Bronchial epithelial cell (primary cell): ENCODE results near the gene CHCT1. TPM values are rescaled to one million over a fixed set of nuclear protein-coding genes. Genes with fewer than 3 reads are reported as not detected.

Source experiments
- DNase-seq: peaks from one replicate; pipeline ENCODE4 v3.0.0-alpha.2; 2010; ENCODE audit warnings: low read depth
- FAIRE-seq: peaks from 2 replicates; lab custom pipeline; 2011; peaks lifted over from hg19 to GRCh38; lab: Jason Lieb, UNC
- H3K27me3 ChIP-seq: 2 replicates; pipeline ENCODE4 v1.5.1; 2011; ENCODE audit warnings: low read length; ENCODE audit not compliant: control insufficient read depth, insufficient read depth
- H3K36me3 ChIP-seq: 2 replicates; pipeline ENCODE4 v1.5.1; 2011; ENCODE audit warnings: low read length; ENCODE audit not compliant: control insufficient read depth, insufficient read depth
- H3K4me3 ChIP-seq: 2 replicates; pipeline ENCODE4 v1.5.1; 2011; ENCODE audit warnings: mild to moderate bottlenecking, low read depth, low read length, control low read depth
- total RNA-seq: library from RNA; depleted of rRNA; stranded (reverse); fragments of >200 nt; gene quantifications from 2 replicates; pipeline ENCODE4 v1.2.1, GENCODE V29; 2014
- TF ChIP-seq, protein P1 (sequence below): IDR thresholded peaks from 2 replicates; pipeline ENCODE4 v1.5.1; 2011; ENCODE audit warnings: mild to moderate bottlenecking, moderate library complexity, low read length, control low read depth, inconsistent platforms; ENCODE audit not compliant: insufficient read depth, severe bottlenecking

The CHCT1 gene
- total RNA-seq, 1 donor from 2014 or later, result not detected

DNA sequence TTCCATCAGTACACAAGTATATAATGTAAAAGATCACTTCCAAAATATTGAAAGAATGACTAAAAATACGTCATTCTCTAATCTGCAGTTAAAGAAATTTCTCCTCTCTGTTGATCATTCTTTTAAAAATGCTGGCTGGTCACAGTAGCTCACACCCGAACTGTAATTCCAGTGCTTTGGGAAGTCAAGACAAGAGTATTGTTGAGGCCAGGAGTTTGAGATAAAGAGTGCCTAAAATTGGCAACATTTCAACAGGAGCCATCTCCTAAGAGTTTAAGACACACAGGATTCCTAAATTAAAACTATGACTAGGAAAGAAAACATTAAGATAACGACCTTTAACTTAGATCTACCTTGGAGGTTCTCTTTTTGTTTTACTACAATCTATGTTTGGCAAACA is 25.9 kb upstream of the CHCT1 start:
- FAIRE-seq, result no peak

DNA sequence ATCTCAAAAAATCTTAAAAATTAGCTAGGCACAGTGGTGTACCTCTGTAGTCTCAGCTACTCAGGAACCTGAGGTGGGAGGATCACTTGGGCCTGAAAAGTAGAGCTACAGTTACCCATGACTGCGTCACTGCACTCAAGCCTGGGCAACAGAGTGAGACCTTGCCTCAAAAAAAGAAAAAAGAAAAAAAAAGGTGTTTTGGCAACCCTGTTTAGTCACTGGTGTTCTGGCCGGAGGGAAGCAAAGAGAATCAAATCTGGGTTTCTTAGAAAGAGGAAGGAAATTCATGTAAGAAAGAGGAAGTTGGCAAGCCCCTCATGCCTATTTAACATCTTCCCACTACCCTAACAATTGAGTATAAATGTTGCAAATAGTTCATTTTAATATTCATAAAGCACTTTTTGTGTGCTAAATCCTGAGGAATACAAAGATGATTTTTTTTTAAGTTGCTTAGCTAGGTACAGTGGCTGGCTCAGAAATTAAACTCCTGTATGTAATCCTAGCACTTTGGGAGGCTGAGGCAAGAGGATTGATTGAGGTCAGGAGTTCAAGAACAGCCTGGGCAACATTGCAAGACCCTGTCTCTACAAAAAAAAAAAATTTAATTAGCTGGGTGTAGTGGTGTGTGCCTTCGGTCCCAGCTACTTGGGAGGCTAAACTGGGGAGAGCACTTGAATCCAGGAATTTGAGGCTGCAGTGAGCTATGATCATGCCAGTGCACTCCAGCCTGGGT is 23.9 kb upstream of the CHCT1 start:
- TF ChIP-seq, protein P1, sequence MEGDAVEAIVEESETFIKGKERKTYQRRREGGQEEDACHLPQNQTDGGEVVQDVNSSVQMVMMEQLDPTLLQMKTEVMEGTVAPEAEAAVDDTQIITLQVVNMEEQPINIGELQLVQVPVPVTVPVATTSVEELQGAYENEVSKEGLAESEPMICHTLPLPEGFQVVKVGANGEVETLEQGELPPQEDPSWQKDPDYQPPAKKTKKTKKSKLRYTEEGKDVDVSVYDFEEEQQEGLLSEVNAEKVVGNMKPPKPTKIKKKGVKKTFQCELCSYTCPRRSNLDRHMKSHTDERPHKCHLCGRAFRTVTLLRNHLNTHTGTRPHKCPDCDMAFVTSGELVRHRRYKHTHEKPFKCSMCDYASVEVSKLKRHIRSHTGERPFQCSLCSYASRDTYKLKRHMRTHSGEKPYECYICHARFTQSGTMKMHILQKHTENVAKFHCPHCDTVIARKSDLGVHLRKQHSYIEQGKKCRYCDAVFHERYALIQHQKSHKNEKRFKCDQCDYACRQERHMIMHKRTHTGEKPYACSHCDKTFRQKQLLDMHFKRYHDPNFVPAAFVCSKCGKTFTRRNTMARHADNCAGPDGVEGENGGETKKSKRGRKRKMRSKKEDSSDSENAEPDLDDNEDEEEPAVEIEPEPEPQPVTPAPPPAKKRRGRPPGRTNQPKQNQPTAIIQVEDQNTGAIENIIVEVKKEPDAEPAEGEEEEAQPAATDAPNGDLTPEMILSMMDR, result no peak
- Histone ChIP-seq H3K4me3 (no peak overlapping the region), H3K27me3 (no peaks in the 10 kb centered on the region), H3K36me3 (no peaks in the 10 kb centered on the region)
- DNase-seq (no peak), FAIRE-seq (no peak)

More for the DNA sequence above, 25.9 kb upstream of the CHCT1 start:
- no peaks in the 10 kb centered on the region for H3K36me3 ChIP-seq
- no peak overlapping the region for H3K4me3 ChIP-seq
- H3K27me3 ChIP-seq, result no peaks in the 10 kb centered on the region
- TF ChIP-seq, protein P1, result no peak
- DNase-seq, result no peak

DNA sequence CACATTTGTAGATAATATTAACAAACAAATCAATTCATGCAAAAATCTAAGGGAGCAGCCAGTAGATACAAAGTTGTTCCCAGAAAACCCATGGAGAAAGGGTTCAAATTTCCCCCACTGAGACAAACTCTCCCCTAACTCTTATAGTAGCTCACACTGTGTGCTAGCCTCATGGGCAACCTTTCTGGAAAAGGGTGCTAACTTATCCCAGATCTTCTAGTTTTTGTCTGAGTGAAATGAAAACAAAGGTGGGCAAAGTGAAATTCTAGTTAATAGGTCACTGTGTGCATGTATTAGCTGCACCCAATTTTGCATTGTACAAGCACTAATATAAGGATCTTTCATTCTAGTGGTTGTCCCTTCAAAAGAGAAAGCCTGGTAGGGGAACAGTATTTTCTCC is 20.5 kb upstream of the CHCT1 start:
- H3K36me3 ChIP-seq, result no peaks in the 10 kb centered on the region
- H3K4me3 ChIP-seq, result no peak overlapping the region
- TF ChIP-seq, protein P1, result no peak
- no peaks in the 10 kb centered on the region for H3K27me3 ChIP-seq
- no peak for FAIRE-seq
- DNase-seq, result no peak

DNA sequence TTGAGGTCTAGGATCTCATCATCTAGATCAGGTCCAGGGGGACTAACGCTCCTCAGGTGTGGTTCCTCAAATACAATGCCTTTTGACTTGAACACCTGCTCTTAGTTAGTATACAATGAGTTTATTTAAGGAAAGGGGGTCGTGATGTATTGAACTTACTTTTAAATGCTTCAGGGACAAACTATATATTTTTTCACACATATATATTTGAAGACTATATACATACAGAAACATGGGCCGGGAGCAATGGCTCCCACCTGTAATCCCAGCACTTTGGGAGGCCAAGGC is 18.8 kb upstream of the CHCT1 start:
- TF ChIP-seq, protein P1, result no peak
- Histone ChIP-seq H3K36me3 (no peaks in the 10 kb centered on the region), H3K27me3 (no peaks in the 10 kb centered on the region), H3K4me3 (no peak overlapping the region)
- DNase-seq (no peak), FAIRE-seq (no peak)

DNA sequence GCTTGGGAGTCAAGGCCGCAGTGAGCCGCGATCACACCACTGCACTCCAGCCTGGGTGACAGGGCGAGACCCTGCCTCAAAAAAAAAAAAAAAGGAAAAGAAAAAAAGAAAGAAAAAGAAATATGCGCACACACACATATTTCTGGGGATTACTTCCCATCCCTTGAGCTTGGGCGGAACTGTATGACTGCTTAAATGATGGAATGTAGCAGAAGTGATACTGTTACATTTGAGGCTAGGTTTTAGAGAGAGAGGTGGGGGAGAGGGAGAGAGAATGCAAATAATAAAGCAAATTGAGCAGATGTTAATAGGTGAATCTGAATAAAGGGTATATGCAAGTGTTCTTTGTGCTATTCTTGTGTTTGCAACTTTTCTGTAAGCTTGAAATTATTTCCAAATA is 18.3 kb upstream of the CHCT1 start:
- FAIRE-seq (no peak), DNase-seq (no peak)
- H3K4me3 ChIP-seq, result no peak overlapping the region
- no peaks in the 10 kb centered on the region for H3K27me3 ChIP-seq
- H3K36me3 ChIP-seq, result no peaks in the 10 kb centered on the region
- TF ChIP-seq, protein P1, result no peak

DNA sequence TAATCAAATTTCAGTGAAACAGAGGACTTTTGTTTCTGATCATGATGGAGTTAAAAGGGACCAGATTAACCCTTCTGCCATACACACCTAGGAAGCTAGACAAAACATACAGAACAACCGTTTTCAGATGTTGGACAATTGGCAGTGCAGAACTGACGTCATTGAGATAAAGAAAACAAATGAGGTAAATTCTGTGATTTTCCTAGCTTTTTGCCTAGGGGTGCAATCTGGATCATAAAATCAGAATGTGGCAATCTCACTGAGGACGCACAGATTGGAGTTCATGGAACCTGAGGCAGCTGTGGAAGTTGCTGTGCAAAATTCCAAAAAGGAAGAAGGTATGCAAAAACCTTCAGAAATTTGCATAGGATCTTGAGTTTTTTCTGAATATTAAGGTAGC is 15.4 kb upstream of the CHCT1 start:
- DNase-seq, result no peak
- Histone ChIP-seq H3K36me3 (no peaks in the 10 kb centered on the region), H3K4me3 (no peak overlapping the region), H3K27me3 (no peaks in the 10 kb centered on the region)
- TF ChIP-seq, protein P1, result no peak
- FAIRE-seq, result no peak
